ENCODE measurements around the gene BRPF1. TPM values are rescaled to one million over a fixed set of nuclear protein-coding genes. Genes with fewer than 3 reads are reported as not detected.
"Not testable (repeated sequence)": the region's sequence is repeated elsewhere in the genome, so short reads cannot be mapped to it uniquely, and the experiment has no call there.

BRPF1 gene
- polyA plus RNA-seq, 1 donor from 2014 or later = 14.2 TPM

- peaks cover 0 to 3% (median 0%) of the 10 kb centered on the region in 3 donors for H3K4me1 Mint-ChIP-seq
- no peak overlapping the region for H3K27ac Mint-ChIP-seq
Observed at GRCh38 chr3:9760779-9761505, 29.4 kb downstream of the BRPF1 start.

DNA sequence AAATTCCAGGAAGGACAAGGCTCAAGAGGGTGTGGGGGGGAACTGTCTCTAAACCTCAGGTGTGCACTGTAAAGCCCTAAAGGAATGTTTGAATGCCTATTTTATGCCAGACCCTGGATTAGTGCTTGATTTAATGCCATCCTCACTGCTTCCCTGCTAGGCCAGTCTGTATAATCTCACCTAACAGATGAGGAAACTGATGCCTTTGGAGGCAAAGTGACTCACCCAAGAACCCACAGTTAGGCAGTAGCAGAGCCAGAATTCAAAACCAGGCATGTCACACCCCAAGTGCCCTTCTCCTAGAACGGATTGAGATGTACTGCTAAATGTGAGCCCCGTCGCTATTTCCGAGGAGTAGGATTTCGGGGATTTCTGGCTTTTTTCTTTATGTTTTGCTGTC lies 30.4 kb downstream of the BRPF1 start:
- Mint-ChIP-seq H3K4me1 (peaks cover 0 to 3% (median under 1%) of the 10 kb centered on the region in 3 donors), H3K27me3 (no peaks in the 10 kb centered on the region), H3K27ac (no peak overlapping the region), H3K4me3 (no peak overlapping the region), H3K9me3 (no peaks in the 10 kb centered on the region), H3K36me3 (peaks cover 5% of the 10 kb centered on the region)

More at GRCh38 chr3:9760779-9761505, 29.4 kb downstream of the BRPF1 start:
- H3K4me3 Mint-ChIP-seq = peak overlapping the region in 1 of 4 donors; percentile 2
- no peaks in the 10 kb centered on the region for H3K27me3 Mint-ChIP-seq
- no peaks in the 10 kb centered on the region for H3K9me3 Mint-ChIP-seq
- peaks cover 5% of the 10 kb centered on the region for H3K36me3 Mint-ChIP-seq

GRCh38 chr3:9762871-9763270 lies 31.3 kb downstream of the BRPF1 start:
- Mint-ChIP-seq H3K27ac (peak overlapping the region in 1 of 3 donors; percentile 43), H3K27me3 (no peaks in the 10 kb centered on the region), H3K9me3 (no peaks in the 10 kb centered on the region), H3K36me3 (peaks cover 5% of the 10 kb centered on the region), H3K4me3 (no peak overlapping the region), H3K4me1 (peaks cover 3 to 7% (median 5%) of the 10 kb centered on the region in 3 donors)

GRCh38 chr3:9765865-9766264 lies 34.3 kb downstream of the BRPF1 start:
- H3K27ac Mint-ChIP-seq = no peak overlapping the region
- H3K36me3 Mint-ChIP-seq = peaks cover 2% of the 10 kb centered on the region
- H3K4me1 Mint-ChIP-seq = peaks cover 7 to 9% (median 8%) of the 10 kb centered on the region in 3 donors
- no peaks in the 10 kb centered on the region for H3K9me3 Mint-ChIP-seq
- H3K4me3 Mint-ChIP-seq = no peak overlapping the region
- peaks cover 6% of the 10 kb centered on the region for H3K27me3 Mint-ChIP-seq

GRCh38 chr3:9767418-9767817 lies 35.9 kb downstream of the BRPF1 start:
- Mint-ChIP-seq H3K4me3 (peak overlapping the region in 1 of 4 donors; percentile 20), H3K27me3 (peaks cover 8% of the 10 kb centered on the region), H3K27ac (no peak overlapping the region), H3K9me3 (no peaks in the 10 kb centered on the region), H3K36me3 (peaks cover 2% of the 10 kb centered on the region), H3K4me1 (peaks cover 8 to 10% (median 9%) of the 10 kb centered on the region in 3 donors)

DNA sequence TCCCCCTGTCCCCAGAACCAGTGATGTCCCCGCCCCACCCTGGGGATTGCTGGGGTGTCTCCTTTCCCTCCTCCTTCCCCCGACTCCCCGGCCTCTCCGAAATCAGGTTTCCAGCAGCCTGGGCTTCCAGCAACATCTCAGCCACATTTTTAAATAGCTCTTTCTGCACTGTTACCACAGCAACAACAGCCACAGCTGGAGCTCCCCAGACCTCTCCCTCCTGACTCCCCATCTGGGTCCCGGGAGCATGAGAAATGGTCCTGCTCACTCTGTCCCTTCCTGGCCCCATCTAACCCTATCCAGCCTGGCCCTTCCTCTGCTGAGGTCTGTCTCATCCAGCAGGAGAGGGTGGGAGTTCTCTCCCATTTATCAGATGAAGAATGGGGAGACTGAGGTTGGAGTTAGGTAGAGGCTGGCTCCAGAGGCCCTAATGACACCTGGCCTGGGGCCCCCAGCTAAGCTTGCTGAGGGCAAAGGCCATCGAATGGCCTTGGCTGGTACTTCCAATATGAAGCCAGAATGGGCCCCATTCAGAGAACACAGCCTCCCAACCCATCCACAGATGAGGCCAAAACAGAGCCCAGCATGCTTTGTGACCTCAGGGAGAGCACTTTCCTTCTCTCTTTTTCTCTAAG lies 36.7 kb downstream of the BRPF1 start:
- H3K4me3 Mint-ChIP-seq = no peak overlapping the region
- H3K36me3 Mint-ChIP-seq = peaks cover 2% of the 10 kb centered on the region
- H3K27me3 Mint-ChIP-seq = peaks cover 8% of the 10 kb centered on the region
- H3K9me3 Mint-ChIP-seq = no peaks in the 10 kb centered on the region
- no peak overlapping the region for H3K27ac Mint-ChIP-seq
- peaks cover 8 to 11% (median 9%) of the 10 kb centered on the region in 3 donors for H3K4me1 Mint-ChIP-seq

- peak overlapping the region in 2 of 4 donors; percentile 68 to 91 for H3K4me3 Mint-ChIP-seq
- H3K27me3 Mint-ChIP-seq = peaks cover 8% of the 10 kb centered on the region
- H3K27ac Mint-ChIP-seq = no peak overlapping the region
- peaks cover 4% of the 10 kb centered on the region for H3K36me3 Mint-ChIP-seq
- H3K9me3 Mint-ChIP-seq = no peaks in the 10 kb centered on the region
- peaks cover 9 to 11% (median 9%) of the 10 kb centered on the region in 3 donors for H3K4me1 Mint-ChIP-seq
Observed at GRCh38 chr3:9769012-9769411, 37.5 kb downstream of the BRPF1 start.

DNA sequence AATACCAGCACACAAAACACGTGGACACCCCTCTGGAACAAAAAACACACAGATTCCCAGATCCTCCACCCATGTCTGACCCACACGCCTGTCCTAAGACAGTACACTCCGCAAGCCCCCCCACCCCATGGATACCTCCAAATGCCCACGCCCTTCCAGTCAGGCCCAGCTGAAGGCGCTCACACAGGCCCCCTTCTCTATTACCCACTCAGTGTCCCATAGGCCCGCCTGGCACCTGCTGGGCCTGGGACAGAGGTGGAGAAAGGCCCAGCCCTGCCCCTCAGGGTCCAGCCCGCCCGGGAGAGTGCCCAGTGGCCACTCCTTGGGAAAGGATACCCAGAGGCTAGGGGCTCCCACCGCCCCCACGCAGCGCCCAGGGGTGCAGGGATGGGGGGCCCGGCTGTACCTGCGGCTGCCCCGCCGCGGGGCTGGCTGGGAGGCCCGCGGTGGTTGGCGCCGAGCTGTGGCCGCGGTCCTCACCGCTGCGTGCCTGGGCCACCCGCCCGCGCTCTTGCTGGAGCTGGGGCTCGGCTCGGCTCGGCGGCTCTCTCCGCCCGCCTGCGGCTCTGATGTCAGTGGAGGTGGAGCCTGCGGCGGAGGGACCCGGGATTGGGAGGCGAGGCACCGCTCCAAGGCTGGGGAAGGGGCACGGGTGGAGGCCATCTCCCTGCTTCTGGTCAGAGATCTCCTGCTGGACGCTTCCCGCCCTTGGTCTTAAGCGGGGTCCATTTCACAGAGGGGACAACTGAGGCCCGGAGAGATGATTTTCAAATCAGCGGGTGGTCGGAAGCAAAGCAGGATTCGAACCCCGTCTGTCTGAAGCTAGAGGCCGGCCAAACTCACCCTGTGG lies 38.1 kb downstream of the BRPF1 start, which contains the start of gene CAMK1:
TSS of gene CAMK1 (minus strand) at position 522 of the 850 bp plus-strand sequence. CDS start 2,198 bp downstream, outside the sequence.
- Mint-ChIP-seq H3K4me3 (peak within 1 kb of the TSS in 3 of 4 donors; percentile 68 to 91 (median 76)), H3K27ac (no peak within 1 kb of the TSS), H3K9me3 (no peaks in the 10 kb centered on the region), H3K4me1 (peaks cover 9 to 11% (median 9%) of the 10 kb centered on the region in 3 donors), H3K27me3 (peaks cover 8% of the 10 kb centered on the region), H3K36me3 (peaks cover 4% of the 10 kb centered on the region)

- Mint-ChIP-seq H3K9me3 (no peaks in the 10 kb centered on the region), H3K36me3 (peaks cover 4% of the 10 kb centered on the region), H3K27me3 (peaks cover 8% of the 10 kb centered on the region), H3K4me1 (peaks cover 9 to 11% (median 9%) of the 10 kb centered on the region in 3 donors), H3K27ac (no peak overlapping the region), H3K4me3 (peak overlapping the region in 3 of 4 donors; percentile 68 to 77 (median 76))
Observed at GRCh38 chr3:9770276-9770812, 38.8 kb downstream of the BRPF1 start.

DNA sequence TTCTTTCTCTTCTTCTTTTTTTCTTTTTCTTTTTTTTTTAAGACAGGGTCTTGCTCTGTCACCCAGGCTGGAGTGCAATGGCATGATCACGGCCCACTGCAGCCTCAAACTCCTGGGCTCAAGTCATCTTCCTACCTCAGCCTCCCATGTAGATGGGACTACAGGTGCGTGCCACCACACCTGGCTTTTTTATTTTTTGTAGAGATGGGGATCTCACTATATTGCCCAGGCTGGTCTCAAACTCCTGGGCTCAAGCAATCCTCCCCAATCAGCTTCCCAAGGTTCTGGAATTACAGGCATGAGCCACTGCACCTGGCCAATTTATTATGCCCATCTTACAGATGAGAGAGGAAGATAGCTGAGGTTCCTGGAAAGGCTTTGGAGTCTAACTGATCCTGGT lies 39.5 kb downstream of the BRPF1 start:
- H3K4me3 Mint-ChIP-seq, H3K36me3 Mint-ChIP-seq, H3K27me3 Mint-ChIP-seq, H3K9me3 Mint-ChIP-seq, H3K27ac Mint-ChIP-seq: not testable (repeated sequence)
- H3K4me1 Mint-ChIP-seq = peaks cover 9 to 11% (median 11%) of the 10 kb centered on the region in 3 donors

DNA sequence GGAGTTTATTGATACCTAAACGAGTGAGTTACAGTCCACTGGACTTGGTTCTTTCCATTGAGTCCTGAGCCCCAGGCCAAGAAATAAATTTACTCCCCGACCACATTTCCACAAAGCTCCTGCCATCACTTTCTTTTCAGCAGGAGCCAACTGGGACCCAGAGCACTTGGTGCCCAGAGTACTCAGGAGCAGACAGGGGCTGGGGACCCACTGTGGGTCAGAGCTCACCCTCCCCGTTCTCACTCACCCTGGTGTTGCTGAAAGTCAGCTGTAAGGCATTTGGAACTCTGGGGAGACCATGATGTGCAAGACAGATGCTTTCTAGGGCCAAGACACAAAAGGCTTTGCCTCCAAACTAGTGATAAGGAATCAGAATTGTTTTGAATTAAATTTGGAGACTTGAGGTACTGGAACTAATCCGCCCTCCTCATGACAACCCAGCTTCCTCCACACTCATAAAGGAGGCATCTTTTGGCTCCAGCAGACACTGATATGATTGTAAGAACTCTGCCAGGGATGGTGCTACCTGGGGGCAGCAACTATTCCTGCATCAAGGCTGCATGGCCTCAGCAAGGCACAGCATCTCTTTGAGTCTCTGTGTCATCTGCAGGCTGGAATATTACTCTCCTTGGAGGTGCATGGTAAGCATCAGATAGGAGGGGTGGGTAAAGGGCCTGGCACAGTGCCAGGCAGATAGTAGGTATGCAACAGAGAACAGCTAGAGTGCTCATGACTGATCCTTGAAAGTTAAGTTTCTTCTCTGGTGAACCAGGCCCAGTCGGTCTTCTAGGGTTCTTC lies 45.6 kb downstream of the BRPF1 start:
- H3K4me1 Mint-ChIP-seq = peaks cover 35 to 37% (median 36%) of the 10 kb centered on the region in 3 donors
- H3K9me3 Mint-ChIP-seq = no peaks in the 10 kb centered on the region
- no peaks in the 10 kb centered on the region for H3K27me3 Mint-ChIP-seq
- peaks cover 1% of the 10 kb centered on the region for H3K36me3 Mint-ChIP-seq
- peak overlapping the region in 1 of 3 donors; percentile 67 for H3K27ac Mint-ChIP-seq
- no peak overlapping the region for H3K4me3 Mint-ChIP-seq

DNA sequence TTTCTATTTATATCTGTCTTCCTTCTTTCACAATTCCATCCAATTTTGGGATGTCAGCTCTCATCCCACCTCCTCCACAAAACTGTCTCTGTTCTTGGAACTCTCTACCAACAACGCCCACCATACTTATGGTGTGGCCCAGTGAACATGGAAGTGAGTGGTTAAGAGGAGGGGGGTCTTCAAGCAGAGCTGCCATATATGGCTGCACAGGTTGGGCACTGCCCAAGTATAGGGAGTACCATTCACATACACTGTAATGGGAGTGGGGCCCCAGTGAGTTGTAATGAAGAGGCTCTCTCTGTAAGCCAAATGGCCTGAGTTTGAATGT lies 46.1 kb downstream of the BRPF1 start:
- Mint-ChIP-seq H3K27me3 (no peaks in the 10 kb centered on the region), H3K4me3 (peak overlapping the region in 1 of 4 donors; percentile 43), H3K27ac (peak overlapping the region in 1 of 3 donors; percentile 67), H3K9me3 (no peaks in the 10 kb centered on the region), H3K4me1 (peaks cover 38 to 42% (median 40%) of the 10 kb centered on the region in 3 donors), H3K36me3 (peaks cover 1% of the 10 kb centered on the region)

DNA sequence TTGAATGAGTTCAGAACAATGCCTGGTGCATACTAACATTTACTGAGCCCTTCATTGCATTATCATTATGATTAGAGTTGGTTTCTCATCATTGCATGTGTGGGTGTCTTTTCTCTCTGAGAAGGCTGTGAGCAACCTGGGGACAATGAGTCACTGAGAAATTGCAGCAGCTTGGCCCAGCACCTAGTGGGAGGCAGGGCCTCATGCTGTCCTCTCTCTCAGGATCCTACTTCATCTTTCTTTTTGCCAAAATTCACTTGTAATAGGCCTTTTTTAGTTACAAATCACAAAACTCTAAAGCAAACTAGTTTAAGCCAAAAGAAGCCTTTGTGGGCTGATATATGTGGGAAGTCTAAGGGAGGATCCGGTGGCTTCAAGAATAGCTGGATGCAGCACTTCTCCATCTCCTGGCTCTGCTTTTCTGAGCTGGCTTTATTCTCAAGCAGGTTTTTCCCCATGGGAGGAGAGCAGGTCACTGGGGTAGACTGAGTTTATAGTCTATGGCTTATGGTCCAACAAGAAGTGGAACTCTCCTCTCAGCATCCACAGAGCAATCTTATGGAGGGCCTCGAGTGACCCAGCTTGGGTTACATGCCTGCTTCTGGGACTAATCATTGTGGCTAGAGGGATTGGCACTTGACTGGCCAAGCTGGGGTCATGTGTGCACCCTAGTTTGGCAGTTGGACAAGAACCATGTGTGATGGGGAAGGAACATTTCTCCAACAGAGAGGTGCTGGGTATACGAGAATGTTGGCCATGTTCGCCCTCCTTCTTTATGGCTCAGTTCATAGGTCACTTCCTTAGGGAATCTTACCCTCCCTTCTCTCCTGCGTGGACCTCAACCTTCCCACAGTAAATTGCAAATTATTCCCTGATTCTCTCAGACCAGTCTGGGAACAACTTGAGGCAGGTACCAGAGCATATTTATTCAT lies 46.9 kb downstream of the BRPF1 start:
- H3K9me3 Mint-ChIP-seq = no peaks in the 10 kb centered on the region
- H3K27ac Mint-ChIP-seq = peak overlapping the region in 1 of 3 donors; percentile 95
- H3K4me1 Mint-ChIP-seq = peaks cover 42 to 46% (median 44%) of the 10 kb centered on the region in 3 donors
- peak overlapping the region in 3 of 4 donors; percentile 14 to 88 (median 70) for H3K4me3 Mint-ChIP-seq
- no peaks in the 10 kb centered on the region for H3K27me3 Mint-ChIP-seq
- peaks cover 1% of the 10 kb centered on the region for H3K36me3 Mint-ChIP-seq

Data from IgD-negative memory B cell (primary cell).